PC-3 (cell line): Measurements from ENCODE around the gene ENPP3. TPM values are rescaled to one million over a fixed set of nuclear protein-coding genes. Genes with fewer than 3 reads are reported as not detected.

Source experiments
- ATAC-seq: fragments of 200-7000 bp; cut with Tn5 transposase; 2 replicates; pipeline ENCODE4 v1.9.1; 2020; ENCODE audit warnings: mild to moderate bottlenecking, moderate library complexity
- BruUV-seq: library from RNA; stranded (reverse); fragments of 400-500 nt; replicated peaks from 2 replicates; lab custom pipeline; 2021; lab: Mats Ljungman, UMichigan
- CTCF ChIA-PET: fragments of 300-600 bp; sonication (Branson Sonifier 250); formaldehyde crosslinking; loops from one replicate; lab custom pipeline; 2022; ENCODE audit warnings: antibody characterized with exemption; lab: Charles Lee
- POLR2A ChIA-PET: fragments of 300-600 bp; sonication (Branson Sonifier 250); formaldehyde crosslinking; loops from one replicate; lab custom pipeline; 2022; ENCODE audit warnings: antibody characterized with exemption; ENCODE audit not compliant: unreplicated experiment; lab: Charles Lee
- DNase-seq: peaks from one replicate; pipeline ENCODE4 v3.0.0-alpha.2; 2015
- H2AFZ ChIP-seq: fragments of 300-600 bp; sonication (generic); 2 replicates; pipeline ENCODE4 v1.6.0; 2016; ENCODE audit warnings: antibody characterized with exemption, low read length
- H3F3A ChIP-seq: fragments of 300-600 bp; sonication (generic); one replicate; pipeline ENCODE4 v1.6.0; 2017; ENCODE audit warnings: antibody characterized with exemption, low read length, control low read depth, mild to moderate bottlenecking; ENCODE audit not compliant: unreplicated experiment
- H3K27ac ChIP-seq: fragments of 300-600 bp; sonication (generic); 2 replicates; pipeline ENCODE4 v1.5.1; 2016; ENCODE audit warnings: mild to moderate bottlenecking, low read length
- H3K27me3 ChIP-seq: fragments of 300-600 bp; sonication (generic); 2 replicates; pipeline ENCODE4 v1.6.1; 2016; ENCODE audit warnings: low read length, mixed read lengths
- H3K36me3 ChIP-seq: fragments of 300-600 bp; sonication (generic); 2 replicates; pipeline ENCODE4 v1.6.1; 2016; ENCODE audit warnings: low read depth, mixed run types, low read length, mixed read lengths
- H3K4me1 ChIP-seq: fragments of 300-600 bp; sonication (generic); 2 replicates; pipeline ENCODE4 v1.5.1; 2016; ENCODE audit warnings: low read length; ENCODE audit not compliant: insufficient read depth
- H3K4me2 ChIP-seq: fragments of 300-600 bp; sonication (generic); 2 replicates; pipeline ENCODE4 v1.6.0; 2016; ENCODE audit warnings: low read length
- H3K4me3 ChIP-seq: fragments of 300-600 bp; sonication (generic); 2 replicates; pipeline ENCODE4 v1.5.1; 2016; ENCODE audit warnings: mild to moderate bottlenecking, low read length, mixed read lengths
- H3K79me2 ChIP-seq: fragments of 300-600 bp; sonication (generic); 2 replicates; pipeline ENCODE4 v1.6.1; 2017; ENCODE audit warnings: low read length, mixed read lengths
- H3K9ac ChIP-seq: fragments of 300-600 bp; sonication (generic); 2 replicates; pipeline ENCODE4 v1.6.0; 2016; ENCODE audit warnings: mild to moderate bottlenecking, low read length
- H3K9me2 ChIP-seq: fragments of 300-600 bp; sonication (generic); replicated peaks from 2 replicates; pipeline ENCODE4 v1.6.1; 2016; ENCODE audit warnings: mixed run types, low read length, mixed read lengths
- H3K9me3 ChIP-seq: fragments of 300-600 bp; sonication (generic); 2 replicates; pipeline ENCODE4 v1.6.1; 2016; ENCODE audit warnings: low read length, mixed read lengths
- H4K20me1 ChIP-seq: fragments of 300-600 bp; sonication (generic); 2 replicates; pipeline ENCODE4 v1.6.1; 2016; ENCODE audit warnings: low read length, mixed read lengths
- CTCF ChIP-seq: fragments of 300-600 bp; sonication (generic); conservative IDR thresholded peaks from 2 replicates; pipeline ENCODE4 v1.5.1; 2017; ENCODE audit warnings: antibody characterized with exemption, low read depth, mild to moderate bottlenecking, low read length
- EZH2 ChIP-seq: fragments of 300-600 bp; sonication (generic); IDR thresholded peaks from one replicate; pipeline ENCODE4 v1.6.1; 2017; ENCODE audit warnings: antibody characterized with exemption, mild to moderate bottlenecking, low read length; ENCODE audit not compliant: unreplicated experiment
- EZH2phosphoT487 ChIP-seq: fragments of 300-600 bp; sonication (generic); IDR thresholded peaks from 2 replicates; pipeline ENCODE4 v1.6.1; 2018; ENCODE audit warnings: mild to moderate bottlenecking, antibody characterized with exemption, low read length, borderline replicate concordance
- intact Hi-C: fragments of 100-400 bp; cut with micrococcal nuclease; formaldehyde crosslinking; loops from 2 replicates; pipeline ENCODE4 v1.9.0; 2023
- total RNA-seq: library from RNA; depleted of rRNA; stranded (reverse); fragments of >200 nt; gene quantifications from 2 replicates; pipeline ENCODE4 v1.2.3, GENCODE V29; 2014

Gene ENPP3
- total RNA-seq, 1 experiment from 2014 or later, result 0.18 TPM

DNA sequence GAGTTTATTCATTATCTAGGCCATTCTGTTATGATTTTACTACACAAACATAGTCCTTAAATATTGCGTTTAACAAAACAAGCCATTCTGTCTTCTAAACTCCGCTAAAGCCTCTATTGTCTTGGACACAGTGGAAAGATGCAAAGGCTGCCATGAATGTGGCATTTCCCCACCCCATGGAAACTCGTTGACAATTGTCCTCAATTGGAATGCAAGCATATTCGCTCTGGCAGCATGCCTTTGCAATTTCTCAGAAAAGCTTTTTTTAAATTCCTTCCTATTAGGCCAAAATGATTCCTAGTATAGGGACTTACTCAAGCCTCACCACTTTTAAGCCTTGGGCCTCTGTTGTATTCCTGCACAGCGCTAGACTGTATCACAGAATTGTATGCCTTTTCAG lies 41.3 kb downstream of the ENPP3 start:
- ChIA-PET POLR2A (no interaction called here), CTCF (no interaction called here)
- H3K9ac ChIP-seq, result no peak overlapping the region
- ATAC-seq (no peak), DNase-seq (no peak)
- no peak overlapping the region for H3K27ac ChIP-seq
- H3K4me2 ChIP-seq, result no peak overlapping the region
- H4K20me1 ChIP-seq, result no peaks in the 10 kb centered on the region
- no peak for TF ChIP-seq CTCF
- no peak for TF ChIP-seq EZH2
- no peaks in the 10 kb centered on the region for H3K36me3 ChIP-seq
- intact Hi-C loops, result no loop called here
- no peak overlapping the region for H2AFZ ChIP-seq
- no peaks in the 10 kb centered on the region for H3K9me2 ChIP-seq
- BruUV-seq, result no TSS peak
- no peak overlapping the region for H3K4me3 ChIP-seq
- no peaks in the 10 kb centered on the region for H3K79me2 ChIP-seq
- no peaks in the 10 kb centered on the region for H3F3A ChIP-seq
- no peaks in the 10 kb centered on the region for H3K27me3 ChIP-seq
- no peaks in the 10 kb centered on the region; the same call in 1 of the 2 replicates for H3K4me1 ChIP-seq
- no peaks in the 10 kb centered on the region for H3K9me3 ChIP-seq

GRCh38 chr6:131680868-131681267 lies 43.8 kb downstream of the ENPP3 start:
- TF ChIP-seq EZH2phosphoT487 (no peak), EZH2 (no peak), CTCF (no peak)

GRCh38 chr6:131681585-131681984 lies 44.5 kb downstream of the ENPP3 start:
- no peak overlapping the region for H3K9ac ChIP-seq
- ChIA-PET POLR2A (no interaction called here), CTCF (no interaction called here)
- H3K79me2 ChIP-seq, result no peaks in the 10 kb centered on the region
- no peaks in the 10 kb centered on the region for H3K27me3 ChIP-seq
- no peaks in the 10 kb centered on the region for H4K20me1 ChIP-seq
- H3K4me1 ChIP-seq, result no peaks in the 10 kb centered on the region; the same call in 1 of the 2 replicates
- H3K4me2 ChIP-seq, result no peak overlapping the region
- no peak overlapping the region for H3K4me3 ChIP-seq
- H3F3A ChIP-seq, result no peaks in the 10 kb centered on the region
- no peaks in the 10 kb centered on the region for H3K9me2 ChIP-seq
- no peak overlapping the region for H2AFZ ChIP-seq
- H3K27ac ChIP-seq, result no peak overlapping the region
- DNase-seq (no peak), ATAC-seq (no peak)
- intact Hi-C loops, result no loop called here
- no TSS peak for BruUV-seq
- no peaks in the 10 kb centered on the region for H3K36me3 ChIP-seq
- H3K9me3 ChIP-seq, result no peaks in the 10 kb centered on the region
- TF ChIP-seq EZH2phosphoT487 (no peak), CTCF (no peak), EZH2 (no peak)

More at GRCh38 chr6:131680868-131681267, 43.8 kb downstream of the ENPP3 start:
- ChIA-PET POLR2A (no interaction called here), CTCF (no interaction called here)
- H3F3A ChIP-seq, result no peaks in the 10 kb centered on the region
- H3K9ac ChIP-seq, result no peak overlapping the region
- no peaks in the 10 kb centered on the region for H3K36me3 ChIP-seq
- no peaks in the 10 kb centered on the region for H3K27me3 ChIP-seq
- H4K20me1 ChIP-seq, result no peaks in the 10 kb centered on the region
- DNase-seq (no peak), ATAC-seq (no peak)
- no peaks in the 10 kb centered on the region; the same call in 1 of the 2 replicates for H3K4me1 ChIP-seq
- no peak overlapping the region for H3K4me3 ChIP-seq
- no peaks in the 10 kb centered on the region for H3K9me2 ChIP-seq
- BruUV-seq, result no TSS peak
- H3K9me3 ChIP-seq, result no peaks in the 10 kb centered on the region
- H3K27ac ChIP-seq, result no peak overlapping the region
- H2AFZ ChIP-seq, result no peak overlapping the region
- H3K79me2 ChIP-seq, result no peaks in the 10 kb centered on the region
- intact Hi-C loops, result no loop called here
- H3K4me2 ChIP-seq, result no peak overlapping the region
